NOMO-1 treated with DMSO at 0.1 percent for 48 hours (cell line): ENCODE data around the gene EIPR1.

Experiments used
- DNase-seq: peaks from one replicate; lab custom pipeline; 2025; ENCODE audit not compliant: unreplicated experiment; lab: John Stamatoyannopoulos, UW

EIPR1 gene

GRCh38 chr2:3141696-3142095 lies 235.9 kb downstream of the EIPR1 start:
- DNase-seq: no peak

- no peak for DNase-seq
Observed at GRCh38 chr2:3139906-3140305, 237.7 kb downstream of the EIPR1 start.
